ENCODE data around the gene SYT15B.
"Not testable (repeated sequence)": the region's sequence is repeated elsewhere in the genome, so short reads cannot be mapped to it uniquely, and the experiment has no call there.

The SYT15B gene

GRCh38 chr10:47725740-47726139, 37.7 kb downstream of the SYT15B start:
- not testable (repeated sequence) for DNase-seq (ENCODE audit: low spot score)

GRCh38 chr10:47725047-47725446, 38.3 kb downstream of the SYT15B start:
- DNase-seq (ENCODE audit: low spot score) = not testable (repeated sequence)

DNA sequence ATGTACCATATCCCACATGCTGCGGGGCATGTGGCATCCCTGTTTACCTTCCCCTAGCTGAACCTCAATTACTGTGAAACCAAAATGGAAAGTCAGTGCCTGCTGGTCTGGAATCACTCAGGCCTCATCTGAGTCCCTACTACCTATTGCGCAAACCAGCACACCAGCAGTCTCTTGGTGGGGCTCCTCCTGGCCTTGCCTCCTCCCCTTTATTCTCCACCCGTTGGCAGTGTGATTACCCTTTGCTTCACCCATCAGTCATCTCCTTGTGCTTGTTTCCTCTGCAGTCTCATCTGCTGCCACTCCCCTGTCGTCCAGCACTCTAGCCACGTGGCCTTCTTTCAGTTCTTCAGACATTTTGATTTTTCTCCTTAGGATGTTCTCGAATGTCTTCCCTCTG, 39.3 kb downstream of the SYT15B start:
- not testable (repeated sequence) for DNase-seq (ENCODE audit: low spot score)

DNA sequence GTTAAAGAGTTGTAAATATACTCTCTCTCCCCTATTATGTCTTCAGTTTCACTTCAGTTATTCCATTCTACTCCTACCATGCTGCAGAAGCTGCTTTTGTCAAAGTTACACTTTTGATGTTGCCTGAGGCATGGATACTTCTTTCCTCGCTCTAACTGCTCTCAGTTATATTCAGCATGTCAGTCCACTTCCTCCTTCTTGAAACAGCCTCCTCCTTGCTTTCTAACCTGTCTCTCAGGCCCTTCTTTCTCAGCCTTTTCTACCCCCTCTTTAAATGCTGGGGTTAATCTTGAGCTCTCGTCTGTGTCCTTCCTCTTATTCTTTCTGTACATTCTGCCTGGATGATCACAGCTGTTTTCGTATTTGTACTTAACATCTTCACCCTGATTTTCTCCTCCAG, 40.0 kb downstream of the SYT15B start:
- not testable (repeated sequence) for DNase-seq (ENCODE audit: low spot score)

DNA sequence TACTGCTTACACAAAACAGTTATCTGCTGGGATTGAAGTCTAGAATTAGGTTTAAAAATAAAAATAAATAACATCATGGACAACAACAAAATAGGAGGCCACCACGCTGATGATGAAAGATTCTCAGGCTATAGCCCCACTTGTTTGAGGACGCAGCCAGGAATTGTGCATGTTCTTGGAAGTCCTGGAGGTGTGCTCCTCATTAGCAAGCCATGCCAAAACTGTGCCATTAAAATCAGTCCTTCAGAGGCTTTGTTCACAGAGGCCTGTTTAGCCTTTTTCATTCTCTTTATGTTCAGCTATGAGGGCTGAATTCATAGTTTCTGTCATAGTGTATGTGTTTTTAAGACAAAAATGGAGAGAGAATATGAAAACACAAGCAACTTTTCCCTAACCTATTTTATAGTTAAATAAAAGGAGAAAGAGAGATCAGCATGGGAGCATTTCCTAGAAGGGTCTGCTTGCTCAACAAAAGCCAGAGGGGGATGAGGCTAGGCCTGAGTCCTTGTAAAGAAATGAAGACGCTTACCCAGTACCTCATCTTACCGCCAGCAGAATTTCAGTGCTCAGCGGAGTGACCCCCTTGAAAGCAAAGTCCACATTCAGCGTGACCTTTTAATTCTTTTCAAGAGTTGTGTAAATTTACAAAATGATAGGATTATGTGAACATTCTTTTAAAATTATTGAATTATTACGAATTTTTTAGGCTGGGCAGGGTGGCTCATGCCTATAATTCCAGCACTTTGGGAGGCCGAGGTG, 46.2 kb downstream of the SYT15B start:
- not testable (repeated sequence) for DNase-seq (ENCODE audit: low spot score)
